ENCODE results near the gene RNF20.

DNA sequence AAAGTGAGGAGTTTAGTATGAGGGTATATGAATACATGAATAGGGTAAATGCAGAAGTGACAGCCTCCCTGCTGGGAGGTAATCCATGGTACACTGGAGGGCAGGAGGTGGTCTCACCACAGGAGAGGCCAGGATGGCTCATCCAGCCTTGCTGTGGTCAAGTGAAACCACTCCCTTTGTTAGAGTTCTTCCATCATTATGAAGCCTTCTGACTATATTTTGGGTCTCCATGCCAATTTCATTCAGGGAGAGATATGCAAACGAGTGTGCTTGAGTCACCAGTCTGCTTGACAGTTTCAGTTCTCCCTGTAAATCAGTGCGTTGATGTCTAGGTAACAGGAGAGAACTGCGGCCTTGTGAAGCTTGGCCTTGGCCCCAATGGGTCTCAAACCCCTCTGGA lies 44.7 kb downstream of the RNF20 start:
- TF ChIP-seq, protein P1, sequence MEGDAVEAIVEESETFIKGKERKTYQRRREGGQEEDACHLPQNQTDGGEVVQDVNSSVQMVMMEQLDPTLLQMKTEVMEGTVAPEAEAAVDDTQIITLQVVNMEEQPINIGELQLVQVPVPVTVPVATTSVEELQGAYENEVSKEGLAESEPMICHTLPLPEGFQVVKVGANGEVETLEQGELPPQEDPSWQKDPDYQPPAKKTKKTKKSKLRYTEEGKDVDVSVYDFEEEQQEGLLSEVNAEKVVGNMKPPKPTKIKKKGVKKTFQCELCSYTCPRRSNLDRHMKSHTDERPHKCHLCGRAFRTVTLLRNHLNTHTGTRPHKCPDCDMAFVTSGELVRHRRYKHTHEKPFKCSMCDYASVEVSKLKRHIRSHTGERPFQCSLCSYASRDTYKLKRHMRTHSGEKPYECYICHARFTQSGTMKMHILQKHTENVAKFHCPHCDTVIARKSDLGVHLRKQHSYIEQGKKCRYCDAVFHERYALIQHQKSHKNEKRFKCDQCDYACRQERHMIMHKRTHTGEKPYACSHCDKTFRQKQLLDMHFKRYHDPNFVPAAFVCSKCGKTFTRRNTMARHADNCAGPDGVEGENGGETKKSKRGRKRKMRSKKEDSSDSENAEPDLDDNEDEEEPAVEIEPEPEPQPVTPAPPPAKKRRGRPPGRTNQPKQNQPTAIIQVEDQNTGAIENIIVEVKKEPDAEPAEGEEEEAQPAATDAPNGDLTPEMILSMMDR (IDR thresholded peaks at IDR 0.05 in 8 of 11, conservative IDR thresholded peaks at IDR 0.05 in 3 of 11), result no peak
- no peak for TF ChIP-seq POLR2A (IDR thresholded peaks at IDR 0.05)
- TF ChIP-seq POLR2AphosphoS5 (IDR thresholded peaks at IDR 0.05), result no peak
